Measurements from ENCODE around the gene CHTF8. TPM values are rescaled to one million over a fixed set of nuclear protein-coding genes. Genes with fewer than 3 reads are reported as not detected.
A peak's percentile ranks its signal among the peaks of the same experiment; 100 is the strongest.

The CHTF8 gene
- polyA plus RNA-seq, 1 donor (not counting 4 experiments of a cell fraction or from before 2014, with no cell fraction given) = 96.0 TPM

GRCh38 chr16:69112285-69113129, 19.9 kb downstream of the CHTF8 start:
- Histone ChIP-seq H3K27ac (ENCODE audit: control insufficient read depth, insufficient read depth, low read length) (no peak overlapping the region), H3K4me2 (ENCODE audit: control insufficient read depth, extremely low read depth, insufficient read depth, low read depth, low read length) (no peak overlapping the region), H3K4me3 (ENCODE audit: control insufficient read depth in 2 of 3, extremely low read depth in 1 of 3, insufficient read depth in 2 of 3, low read depth in 1 of 3, low read length in 3 of 3) (no peak overlapping the region), H3K9me1 (ENCODE audit: control insufficient read depth, extremely low read depth, insufficient read depth, low read length) (peaks cover 3% of the 10 kb centered on the region), H3K9ac (ENCODE audit: control insufficient read depth, extremely low read depth, insufficient read depth, low read length) (no peak overlapping the region), H3K27me3 (ENCODE audit: control insufficient read depth, extremely low read depth, insufficient read depth, low read length) (no peaks in the 10 kb centered on the region), H4K20me1 (ENCODE audit: control insufficient read depth, extremely low read depth, insufficient read depth, low read length) (peaks cover 49% of the 10 kb centered on the region), H2AFZ (ENCODE audit: control insufficient read depth, low read length) (no peak overlapping the region), H3K4me1 (ENCODE audit: control insufficient read depth, extremely low read depth, insufficient read depth, low read length) (peaks cover 23% of the 10 kb centered on the region), H3K79me2 (ENCODE audit: control insufficient read depth, insufficient read depth, low read length) (peaks cover 66% of the 10 kb centered on the region), H3K9me3 (ENCODE audit: control insufficient read depth, low read depth, low read length) (no peaks in the 10 kb centered on the region), H3K36me3 (ENCODE audit: control insufficient read depth in 2 of 2, extremely low read depth in 1 of 2, insufficient read depth in 2 of 2, low read length in 2 of 2) (peaks cover 67 to 68% of the 10 kb centered on the region in 2 experiments)
- dilution Hi-C loops (cut with MboI; ENCODE audit: extremely low pct_ligation_motif_present, low sequenced_read_pairs) = no loop called here
- DNase-seq (ENCODE audit: low read depth, low spot score) (no peak), FAIRE-seq (no peak)
- TF ChIP-seq CTCF (optimal IDR thresholded peaks at IDR 0.05 in 1 of 3, IDR thresholded peaks at IDR 0.05 in 1 of 3, conservative IDR thresholded peaks at IDR 0.05 in 1 of 3; ENCODE audit: extremely low read depth in 1 of 3, insufficient read depth in 2 of 3, low read length in 3 of 3) (peak; percentile 72 to 74 (median 73)), EZH2 (IDR thresholded peaks at IDR 0.05; ENCODE audit: low read length) (no peak)

- Histone ChIP-seq H4K20me1 (ENCODE audit: control insufficient read depth, extremely low read depth, insufficient read depth, low read length) (peaks cover 46% of the 10 kb centered on the region), H3K9me1 (ENCODE audit: control insufficient read depth, extremely low read depth, insufficient read depth, low read length) (peaks cover 3% of the 10 kb centered on the region), H2AFZ (ENCODE audit: control insufficient read depth, low read length) (no peak overlapping the region), H3K36me3 (ENCODE audit: control insufficient read depth in 2 of 2, extremely low read depth in 1 of 2, insufficient read depth in 2 of 2, low read length in 2 of 2) (peaks cover 63 to 66% of the 10 kb centered on the region in 2 experiments), H3K4me1 (ENCODE audit: control insufficient read depth, extremely low read depth, insufficient read depth, low read length) (peaks cover 23% of the 10 kb centered on the region), H3K27ac (ENCODE audit: control insufficient read depth, insufficient read depth, low read length) (no peak overlapping the region), H3K79me2 (ENCODE audit: control insufficient read depth, insufficient read depth, low read length) (peaks cover 72% of the 10 kb centered on the region), H3K9ac (ENCODE audit: control insufficient read depth, extremely low read depth, insufficient read depth, low read length) (peak overlapping the region; percentile 10), H3K4me2 (ENCODE audit: control insufficient read depth, extremely low read depth, insufficient read depth, low read depth, low read length) (no peak overlapping the region), H3K27me3 (ENCODE audit: control insufficient read depth, extremely low read depth, insufficient read depth, low read length) (no peaks in the 10 kb centered on the region), H3K4me3 (ENCODE audit: control insufficient read depth in 2 of 3, extremely low read depth in 1 of 3, insufficient read depth in 2 of 3, low read depth in 1 of 3, low read length in 3 of 3) (no peak overlapping the region), H3K9me3 (ENCODE audit: control insufficient read depth, low read depth, low read length) (no peaks in the 10 kb centered on the region)
- dilution Hi-C loops (cut with MboI; ENCODE audit: extremely low pct_ligation_motif_present, low sequenced_read_pairs) = no loop called here
- TF ChIP-seq EZH2 (IDR thresholded peaks at IDR 0.05; ENCODE audit: low read length) (no peak), CTCF (optimal IDR thresholded peaks at IDR 0.05 in 1 of 3, IDR thresholded peaks at IDR 0.05 in 1 of 3, conservative IDR thresholded peaks at IDR 0.05 in 1 of 3; ENCODE audit: extremely low read depth in 1 of 3, insufficient read depth in 2 of 3, low read length in 3 of 3) (no peak)
- DNase-seq (ENCODE audit: low read depth, low spot score) = no peak
- FAIRE-seq = no peak
Measured at GRCh38 chr16:69111876-69112230, 20.5 kb downstream of the CHTF8 start.

All from keratinocyte (primary cell).